OCI-LY7 (cell line): ENCODE results near the gene SECISBP2. TPM values are rescaled to one million over a fixed set of nuclear protein-coding genes. Genes with fewer than 3 reads are reported as not detected.

Experiments
- BruUV-seq: library from RNA; stranded (reverse); fragments of 400-500 nt; replicated peaks from 2 replicates; lab custom pipeline; 2021; lab: Mats Ljungman, UMichigan
- CTCF ChIA-PET: fragments of 300-600 bp; sonication (Branson Sonifier 250); formaldehyde crosslinking; loops from one replicate; lab custom pipeline; 2022; ENCODE audit warnings: antibody characterized with exemption; ENCODE audit not compliant: unreplicated experiment; lab: Charles Lee
- POLR2A ChIA-PET: fragments of 300-600 bp; sonication (Branson Sonifier 250); formaldehyde crosslinking; loops from one replicate; lab custom pipeline; 2022; ENCODE audit warnings: antibody characterized with exemption; lab: Charles Lee
- DNase-seq: peaks from one replicate; pipeline ENCODE4 v3.0.0-alpha.2; 2015; ENCODE audit warnings: low spot score
- H2AFZ ChIP-seq: fragments of 200-600 bp; sonication (generic), shearing (Covaris generic); 2 replicates; pipeline ENCODE4 v1.6.1; 2014; ENCODE audit warnings: mild to moderate bottlenecking, antibody characterized with exemption, low read length, moderate library complexity
- H3K27ac ChIP-seq: fragments of 200-600 bp; sonication (generic); 2 replicates; pipeline ENCODE4 v1.5.1; 2014; ENCODE audit warnings: mixed run types, low read depth, mild to moderate bottlenecking, moderate library complexity, low read length, inconsistent platforms; ENCODE audit not compliant: poor library complexity, severe bottlenecking
- H3K36me3 ChIP-seq: fragments of 200-600 bp; sonication (generic); 2 replicates; pipeline ENCODE4 v1.6.1; 2014; ENCODE audit warnings: mild to moderate bottlenecking, antibody characterized with exemption, low read length, moderate library complexity, mixed read lengths; ENCODE audit not compliant: insufficient read depth
- H3K4me1 ChIP-seq: fragments of 200-600 bp; sonication (generic); 2 replicates; pipeline ENCODE4 v1.5.1; 2014; ENCODE audit warnings: mild to moderate bottlenecking, low read length; ENCODE audit not compliant: insufficient read depth, poor library complexity, severe bottlenecking
- H3K4me2 ChIP-seq: fragments of 200-600 bp; sonication (generic); 2 replicates; pipeline ENCODE4 v1.6.1; 2014; ENCODE audit warnings: mild to moderate bottlenecking, low read length
- H3K4me3 ChIP-seq: fragments of 200-600 bp; sonication (generic); 2 replicates; pipeline ENCODE4 v1.5.1; 2014; ENCODE audit warnings: mild to moderate bottlenecking, low read depth, low read length; ENCODE audit not compliant: poor library complexity, severe bottlenecking
- H3K79me2 ChIP-seq: fragments of 200-600 bp; sonication (generic); 2 replicates; pipeline ENCODE4 v1.6.1; 2016; ENCODE audit warnings: low read depth, mild to moderate bottlenecking, low read length, moderate library complexity, mixed read lengths; ENCODE audit not compliant: insufficient read depth
- H3K9me2 ChIP-seq: fragments of 200-600 bp; sonication (generic); 2 replicates; pipeline ENCODE4 v1.6.1; 2016; ENCODE audit warnings: mild to moderate bottlenecking, low read length, mixed read lengths; ENCODE audit not compliant: insufficient read depth
- H3K9me3 ChIP-seq: fragments of 200-600 bp; sonication (generic); 2 replicates; pipeline ENCODE4 v1.6.1; 2014; ENCODE audit warnings: mild to moderate bottlenecking, mixed run types, low read length, mixed read lengths
- H4K20me1 ChIP-seq: fragments of 200-600 bp; sonication (generic); 2 replicates; pipeline ENCODE4 v1.6.1; 2014; ENCODE audit warnings: mild to moderate bottlenecking, antibody characterized with exemption, low read length, moderate library complexity, mixed read lengths; ENCODE audit not compliant: insufficient read depth
- EZH2phosphoT487 ChIP-seq: fragments of 200-600 bp; sonication (generic); IDR thresholded peaks from 2 replicates; pipeline ENCODE4 v1.6.1; 2018; ENCODE audit warnings: low read depth, borderline replicate concordance, mild to moderate bottlenecking, mixed run types, antibody characterized with exemption, low read length, moderate library complexity, mixed read lengths
- intact Hi-C: fragments of 100-400 bp; cut with micrococcal nuclease; formaldehyde crosslinking; loops from one replicate; pipeline ENCODE4 v1.10.0; 2022; ENCODE audit not compliant: unreplicated experiment
- total RNA-seq, 2 experiments: library from RNA; depleted of rRNA in 1 of 2; stranded (reverse); fragments of >200 nt in 1 of 2; shearing (Covaris generic) in 1 of 2; gene quantifications; 2 replicates each; pipeline ENCODE4 v1.2.3, GENCODE V29; 2014 to 2022
- TF ChIP-seq, protein P1 (sequence below): fragments of 200-600 bp; sonication (generic); conservative IDR thresholded peaks from 2 replicates; pipeline ENCODE4 v1.5.1; 2014; ENCODE audit warnings: mild to moderate bottlenecking, antibody characterized with exemption, low read length, moderate library complexity, mixed read lengths

SECISBP2 gene
- total RNA-seq, 2 experiments from 2014 or later, result 77.6 to 85.5 TPM

GRCh38 chr9:89349607-89350006, 31.3 kb downstream of the SECISBP2 start:
- no peak for TF ChIP-seq EZH2phosphoT487
- TF ChIP-seq, protein P1, sequence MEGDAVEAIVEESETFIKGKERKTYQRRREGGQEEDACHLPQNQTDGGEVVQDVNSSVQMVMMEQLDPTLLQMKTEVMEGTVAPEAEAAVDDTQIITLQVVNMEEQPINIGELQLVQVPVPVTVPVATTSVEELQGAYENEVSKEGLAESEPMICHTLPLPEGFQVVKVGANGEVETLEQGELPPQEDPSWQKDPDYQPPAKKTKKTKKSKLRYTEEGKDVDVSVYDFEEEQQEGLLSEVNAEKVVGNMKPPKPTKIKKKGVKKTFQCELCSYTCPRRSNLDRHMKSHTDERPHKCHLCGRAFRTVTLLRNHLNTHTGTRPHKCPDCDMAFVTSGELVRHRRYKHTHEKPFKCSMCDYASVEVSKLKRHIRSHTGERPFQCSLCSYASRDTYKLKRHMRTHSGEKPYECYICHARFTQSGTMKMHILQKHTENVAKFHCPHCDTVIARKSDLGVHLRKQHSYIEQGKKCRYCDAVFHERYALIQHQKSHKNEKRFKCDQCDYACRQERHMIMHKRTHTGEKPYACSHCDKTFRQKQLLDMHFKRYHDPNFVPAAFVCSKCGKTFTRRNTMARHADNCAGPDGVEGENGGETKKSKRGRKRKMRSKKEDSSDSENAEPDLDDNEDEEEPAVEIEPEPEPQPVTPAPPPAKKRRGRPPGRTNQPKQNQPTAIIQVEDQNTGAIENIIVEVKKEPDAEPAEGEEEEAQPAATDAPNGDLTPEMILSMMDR, result no peak
- no peaks in the 10 kb centered on the region for H3K4me1 ChIP-seq
- no peaks in the 10 kb centered on the region for H3K9me3 ChIP-seq
- H3K4me2 ChIP-seq, result no peak overlapping the region
- peaks cover 99% of the 10 kb centered on the region for H3K36me3 ChIP-seq
- no peak for DNase-seq
- H2AFZ ChIP-seq, result no peak overlapping the region
- H3K9me2 ChIP-seq, result no peaks in the 10 kb centered on the region
- H4K20me1 ChIP-seq, result no peaks in the 10 kb centered on the region
- no peaks in the 10 kb centered on the region for H3K79me2 ChIP-seq
- no peak overlapping the region for H3K4me3 ChIP-seq
- intact Hi-C loops, result no loop called here
- H3K27ac ChIP-seq, result no peak overlapping the region
- ChIA-PET CTCF (no interaction called here), POLR2A (interaction anchor here (0.7 kb wide), 1 partner anchor 22 kb away, joined by 4 read pairs; no protein-coding TSS in a partner anchor)
- BruUV-seq, result no TSS peak

- no peak overlapping the region for H3K27ac ChIP-seq
- no TSS peak for BruUV-seq
- TF ChIP-seq, protein P1, result no peak
- TF ChIP-seq EZH2phosphoT487, result no peak
- no peaks in the 10 kb centered on the region for H3K4me1 ChIP-seq
- H3K9me3 ChIP-seq, result no peaks in the 10 kb centered on the region
- H3K79me2 ChIP-seq, result no peaks in the 10 kb centered on the region
- intact Hi-C loops, result no loop called here
- H3K4me3 ChIP-seq, result no peak overlapping the region
- no peak overlapping the region for H3K4me2 ChIP-seq
- peaks cover 99% of the 10 kb centered on the region for H3K36me3 ChIP-seq
- H3K9me2 ChIP-seq, result no peaks in the 10 kb centered on the region
- CTCF ChIA-PET, result no interaction called here
- no peak overlapping the region for H2AFZ ChIP-seq
- no peaks in the 10 kb centered on the region for H4K20me1 ChIP-seq
- POLR2A ChIA-PET, result interaction anchor here (1.3 kb wide), 1 partner anchor 26 kb away, joined by 4 read pairs; no protein-coding TSS in a partner anchor
- no peak for DNase-seq
Measured at GRCh38 chr9:89350988-89351557, 32.8 kb downstream of the SECISBP2 start.

DNA sequence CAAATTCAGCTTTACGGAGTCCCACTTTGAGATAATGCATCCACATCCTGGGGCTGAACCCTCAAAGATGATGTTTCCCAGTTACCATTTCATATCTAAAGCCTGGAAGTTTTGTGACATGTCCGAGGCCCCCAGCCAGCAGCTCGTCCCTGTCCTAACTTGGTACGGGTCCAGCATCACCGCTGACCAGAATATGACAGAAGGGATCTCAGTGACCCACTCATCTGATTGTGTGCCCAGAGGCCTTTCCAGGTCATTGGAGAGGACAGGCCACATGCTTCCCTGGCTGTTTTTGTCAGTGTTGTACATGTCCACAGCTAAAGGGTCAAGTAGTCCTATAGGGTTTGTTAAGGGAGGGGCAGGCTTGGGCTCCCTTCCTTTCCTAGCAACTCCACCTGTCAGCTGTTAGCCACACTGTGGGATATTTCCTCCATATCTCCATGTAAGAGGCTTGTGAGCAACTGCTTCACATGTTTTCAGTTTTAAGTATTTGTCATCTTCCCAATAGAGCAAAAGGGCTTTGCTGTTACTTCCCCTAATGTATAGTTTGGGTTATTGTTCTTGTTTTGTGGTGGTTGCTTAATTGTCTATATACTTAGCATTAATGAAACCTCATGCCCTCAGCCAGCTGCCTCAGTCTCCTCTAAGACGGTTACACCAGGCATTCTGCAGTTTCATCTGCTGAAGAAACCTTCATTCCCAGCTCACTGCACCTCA, 33.4 kb downstream of the SECISBP2 start:
- TF ChIP-seq EZH2phosphoT487, result no peak
- TF ChIP-seq, protein P1, result no peak
- peaks cover 99% of the 10 kb centered on the region for H3K36me3 ChIP-seq
- CTCF ChIA-PET, result no interaction called here
- BruUV-seq, result no TSS peak
- no peaks in the 10 kb centered on the region for H3K9me2 ChIP-seq
- DNase-seq, result no peak
- intact Hi-C loops, result no loop called here
- H2AFZ ChIP-seq, result no peak overlapping the region
- H3K9me3 ChIP-seq, result no peaks in the 10 kb centered on the region
- H3K4me2 ChIP-seq, result no peak overlapping the region
- H3K4me1 ChIP-seq, result no peaks in the 10 kb centered on the region
- no peak overlapping the region for H3K4me3 ChIP-seq
- H3K79me2 ChIP-seq, result no peaks in the 10 kb centered on the region
- H3K27ac ChIP-seq, result no peak overlapping the region
- no peaks in the 10 kb centered on the region for H4K20me1 ChIP-seq
- POLR2A ChIA-PET, result interaction anchor here (1.3 kb wide), 1 partner anchor 26 kb away, joined by 4 read pairs; no protein-coding TSS in a partner anchor
